GM12873 (cell line): ENCODE data around the gene SEZ6L.

ENCODE experiments used
- CTCF ChIP-seq: IDR thresholded peaks from 2 replicates; pipeline ENCODE4 v1.5.1; 2012; ENCODE audit warnings: low read depth, mild to moderate bottlenecking, moderate library complexity, low read length, control low read depth; ENCODE audit not compliant: insufficient read depth; ENCODE audit errors: missing control alignments

The SEZ6L gene

GRCh38 chr22:26364066-26365015 is 195.1 kb downstream of the SEZ6L start:
- peak; percentile 84 for TF ChIP-seq CTCF

- peak; percentile 88 for TF ChIP-seq CTCF
Measured at GRCh38 chr22:26367402-26368245, 198.4 kb downstream of the SEZ6L start.

- no peak for TF ChIP-seq CTCF
Measured at GRCh38 chr22:26372890-26373289, 203.6 kb downstream of the SEZ6L start.

GRCh38 chr22:26374391-26375026 is 205.2 kb downstream of the SEZ6L start:
- TF ChIP-seq CTCF, result no peak

- no peak for TF ChIP-seq CTCF
Measured at GRCh38 chr22:26377170-26377830, 208.0 kb downstream of the SEZ6L start.

- no peak for TF ChIP-seq CTCF
Measured at GRCh38 chr22:26380072-26380830, 211.0 kb downstream of the SEZ6L start.
